Epithelial cell of proximal tubule (primary cell): Measurements from ENCODE around the gene ARFGEF2. TPM values are rescaled to one million over a fixed set of nuclear protein-coding genes. Genes with fewer than 3 reads are reported as not detected.

Experiments
- DNase-seq: peaks from one replicate; pipeline ENCODE4 v3.0.0-alpha.2; 2011; ENCODE audit warnings: low read depth
- H3K4me3 ChIP-seq: 2 replicates; pipeline ENCODE4 v1.5.1; 2011; ENCODE audit warnings: low read depth, mild to moderate bottlenecking, low read length
- CTCF ChIP-seq: conservative IDR thresholded peaks from 2 replicates; pipeline ENCODE4 v1.5.1; 2012; ENCODE audit warnings: low read depth, mild to moderate bottlenecking, low read length
- total RNA-seq: library from RNA; depleted of rRNA; stranded (reverse); fragments of >200 nt; gene quantifications from 2 replicates; pipeline ENCODE4 v1.2.3, GENCODE V29; 2015

ARFGEF2 gene
- total RNA-seq, 1 donor from 2014 or later, result 20.5 TPM

GRCh38 chr20:48919336-48919881 is 2.1 kb upstream of the ARFGEF2 start:
- H3K4me3 ChIP-seq, result no peak overlapping the region
- DNase-seq, result no peak
- TF ChIP-seq CTCF, result no peak

GRCh38 chr20:48919882-48920526 is 1.5 kb upstream of the ARFGEF2 start:
- no peak for TF ChIP-seq CTCF
- no peak overlapping the region for H3K4me3 ChIP-seq
- no peak for DNase-seq

DNA sequence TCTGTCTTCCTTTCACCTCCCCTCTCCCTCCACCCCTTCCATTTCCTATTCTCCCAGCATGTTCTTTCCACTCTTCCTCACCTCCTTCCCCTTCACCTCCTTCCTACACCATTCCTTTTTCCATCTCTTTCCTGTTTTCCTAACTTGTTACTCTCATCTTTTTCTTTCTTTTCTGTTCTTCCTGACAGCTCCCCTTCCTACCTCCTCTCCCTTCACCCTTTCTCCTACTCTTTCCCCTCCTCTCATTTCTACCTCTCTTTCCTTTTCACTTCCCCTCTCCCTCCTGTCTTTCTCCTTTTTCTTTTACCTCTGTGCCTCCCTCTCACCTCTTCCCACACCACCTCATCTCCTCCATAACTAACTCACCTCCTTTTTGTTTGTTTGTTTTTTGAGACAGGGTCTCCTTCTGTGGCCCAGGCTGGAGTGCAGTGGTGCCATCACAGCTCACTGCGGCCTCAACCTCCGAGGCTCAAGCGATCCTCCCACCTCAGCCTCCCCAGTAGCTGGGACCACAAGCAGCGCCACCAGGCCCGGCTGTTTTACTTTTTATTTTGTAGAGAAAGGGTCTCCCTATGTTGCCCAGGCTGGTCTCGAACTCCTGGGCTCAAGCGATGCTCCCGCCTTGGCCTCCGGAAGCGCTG is 864 bp upstream of the ARFGEF2 start:
- no peak for DNase-seq
- no peak for TF ChIP-seq CTCF
- peak overlapping the region; percentile 75 for H3K4me3 ChIP-seq

DNA sequence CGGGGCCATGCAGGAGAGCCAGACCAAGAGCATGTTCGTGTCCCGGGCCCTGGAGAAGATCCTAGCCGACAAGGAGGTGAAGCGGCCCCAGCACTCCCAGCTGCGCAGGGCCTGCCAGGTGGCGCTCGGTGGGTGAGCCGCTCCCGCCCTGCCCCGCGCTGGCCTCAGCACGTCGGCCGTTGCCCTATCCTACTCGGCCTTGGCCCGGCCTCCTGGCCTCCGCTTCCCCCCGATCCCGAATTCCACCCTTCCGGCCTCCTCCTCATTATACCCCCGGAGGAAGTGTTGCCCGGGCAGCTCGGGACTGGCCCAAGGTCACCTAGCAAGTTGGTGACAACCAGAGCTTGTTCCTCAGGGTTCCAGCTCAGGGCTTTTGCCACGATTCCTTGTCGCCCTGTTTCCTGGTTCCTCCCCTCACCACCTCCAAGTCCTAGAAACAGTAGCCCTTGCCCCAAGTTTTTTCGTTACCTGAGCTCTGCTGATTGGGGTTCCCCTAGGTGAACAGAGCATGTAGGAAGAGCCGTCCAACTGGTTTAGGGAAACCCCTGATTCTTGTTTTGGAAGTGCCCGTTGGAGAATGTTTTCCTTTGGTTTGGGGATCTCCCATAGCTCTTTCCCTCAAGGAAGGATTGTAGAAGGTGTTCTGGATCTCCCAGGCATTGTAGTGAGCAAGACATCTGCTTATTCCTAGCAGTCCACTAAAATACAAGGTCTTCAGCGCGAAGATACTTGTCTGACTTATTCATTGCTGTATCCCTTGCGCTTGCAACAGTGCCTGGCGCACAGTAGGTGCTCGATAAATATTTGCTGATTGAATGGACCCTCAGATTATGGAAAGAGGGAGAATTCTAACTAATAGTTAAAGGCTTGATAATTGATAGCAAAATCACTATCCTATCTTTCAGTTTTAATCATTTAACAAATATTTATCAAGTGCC is 641 bp downstream of the ARFGEF2 start:
- no peak for DNase-seq
- peak overlapping the region; percentile 75 for H3K4me3 ChIP-seq
- TF ChIP-seq CTCF, result no peak

DNA sequence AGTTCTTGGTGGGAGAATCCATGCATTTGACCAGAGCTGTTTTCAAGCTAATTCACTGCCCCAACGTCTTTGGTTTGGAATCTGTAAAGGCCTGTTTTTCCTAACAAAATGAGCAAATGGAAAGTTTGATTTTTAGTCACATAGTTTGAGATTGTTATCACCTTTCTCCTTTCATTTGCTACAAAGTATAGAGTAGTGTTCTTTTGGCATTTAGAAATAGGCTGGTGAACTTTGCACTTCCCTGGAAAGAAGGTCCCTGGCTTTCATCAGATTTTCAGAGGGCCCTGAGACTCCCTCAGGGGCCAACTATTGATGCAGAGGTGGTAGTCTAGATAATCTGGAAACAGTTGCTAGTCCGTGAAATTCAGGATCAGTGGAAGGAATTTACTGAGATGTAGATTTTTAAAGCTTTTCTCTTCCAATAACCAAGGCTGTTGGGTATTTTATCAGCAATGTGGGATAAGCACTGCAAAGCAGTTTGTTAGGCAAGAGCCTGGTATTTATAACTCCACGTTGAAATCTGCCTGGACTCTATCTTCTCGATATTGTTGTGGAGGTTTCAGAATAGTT is 1.7 kb downstream of the ARFGEF2 start:
- DNase-seq, result no peak
- peak overlapping the region; percentile 75 for H3K4me3 ChIP-seq
- TF ChIP-seq CTCF, result no peak

DNA sequence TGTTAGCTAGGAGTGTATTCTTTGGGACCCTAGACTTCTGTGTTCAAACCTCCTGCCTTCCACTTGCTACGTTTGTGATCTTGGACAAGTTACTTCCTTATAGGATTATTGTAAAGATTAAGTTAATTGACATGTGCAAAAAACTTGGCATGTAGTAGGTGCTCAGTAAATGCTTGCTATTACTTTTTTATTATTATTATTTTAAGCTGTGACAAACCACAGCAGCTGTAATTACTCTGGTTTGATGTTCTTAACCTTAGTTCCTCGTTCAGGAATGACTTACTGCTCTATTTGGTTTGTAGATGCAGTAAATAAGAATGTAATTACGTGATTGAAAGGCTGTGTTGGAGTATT is 3.2 kb downstream of the ARFGEF2 start:
- no peak for DNase-seq
- no peak overlapping the region for H3K4me3 ChIP-seq
- no peak for TF ChIP-seq CTCF
